Fibroblast of mammary gland (primary cell): Measurements from ENCODE around the gene COL16A1.
A peak's percentile ranks its signal among the peaks of the same experiment; 100 is the strongest.

Source experiments
- DNase-seq: peaks from one replicate; pipeline ENCODE4 v3.0.0-alpha.2; 2010; ENCODE audit warnings: low read depth
- H3K4me3 ChIP-seq: 2 replicates; pipeline ENCODE4 v1.5.1; 2011; ENCODE audit warnings: low read depth, mild to moderate bottlenecking, low read length, moderate library complexity; ENCODE audit not compliant: control insufficient read depth
- TF ChIP-seq, protein P1 (sequence below): conservative IDR thresholded peaks from 2 replicates; pipeline ENCODE4 v1.5.1; 2011; ENCODE audit warnings: low read depth, low read length, inconsistent platforms; ENCODE audit not compliant: control insufficient read depth, insufficient read depth

Gene COL16A1

DNA sequence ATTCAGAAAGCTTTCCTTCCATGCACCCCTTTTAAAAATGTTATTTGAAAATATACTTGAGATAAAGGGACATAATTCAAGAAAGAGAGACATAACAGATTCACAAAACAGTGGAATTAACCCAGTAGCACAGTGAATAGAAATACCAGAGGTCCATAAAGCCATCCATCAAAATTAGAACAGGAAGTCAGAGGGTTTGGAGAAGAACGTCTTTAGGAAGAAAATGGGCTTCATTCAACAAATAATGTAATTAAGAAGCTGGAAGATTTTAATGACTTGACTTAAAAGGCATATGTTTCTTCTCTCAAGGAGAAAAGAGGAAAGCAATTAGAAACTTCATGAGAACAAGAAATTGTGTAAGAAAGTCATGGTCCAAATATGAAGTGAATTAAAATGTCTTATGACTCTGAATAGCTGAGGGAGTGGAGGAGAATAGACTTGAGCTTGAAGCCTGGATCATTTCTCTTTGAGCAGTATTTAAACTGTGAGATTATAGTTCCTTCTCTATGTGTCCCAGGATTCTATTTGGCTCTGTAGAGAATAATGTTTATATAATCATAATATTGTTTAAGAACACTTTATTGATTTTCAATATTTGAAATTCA is 94.2 kb downstream of the COL16A1 start:
- no peak for DNase-seq
- H3K4me3 ChIP-seq: no peak overlapping the region
- TF ChIP-seq, protein P1, sequence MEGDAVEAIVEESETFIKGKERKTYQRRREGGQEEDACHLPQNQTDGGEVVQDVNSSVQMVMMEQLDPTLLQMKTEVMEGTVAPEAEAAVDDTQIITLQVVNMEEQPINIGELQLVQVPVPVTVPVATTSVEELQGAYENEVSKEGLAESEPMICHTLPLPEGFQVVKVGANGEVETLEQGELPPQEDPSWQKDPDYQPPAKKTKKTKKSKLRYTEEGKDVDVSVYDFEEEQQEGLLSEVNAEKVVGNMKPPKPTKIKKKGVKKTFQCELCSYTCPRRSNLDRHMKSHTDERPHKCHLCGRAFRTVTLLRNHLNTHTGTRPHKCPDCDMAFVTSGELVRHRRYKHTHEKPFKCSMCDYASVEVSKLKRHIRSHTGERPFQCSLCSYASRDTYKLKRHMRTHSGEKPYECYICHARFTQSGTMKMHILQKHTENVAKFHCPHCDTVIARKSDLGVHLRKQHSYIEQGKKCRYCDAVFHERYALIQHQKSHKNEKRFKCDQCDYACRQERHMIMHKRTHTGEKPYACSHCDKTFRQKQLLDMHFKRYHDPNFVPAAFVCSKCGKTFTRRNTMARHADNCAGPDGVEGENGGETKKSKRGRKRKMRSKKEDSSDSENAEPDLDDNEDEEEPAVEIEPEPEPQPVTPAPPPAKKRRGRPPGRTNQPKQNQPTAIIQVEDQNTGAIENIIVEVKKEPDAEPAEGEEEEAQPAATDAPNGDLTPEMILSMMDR: no peak

DNA sequence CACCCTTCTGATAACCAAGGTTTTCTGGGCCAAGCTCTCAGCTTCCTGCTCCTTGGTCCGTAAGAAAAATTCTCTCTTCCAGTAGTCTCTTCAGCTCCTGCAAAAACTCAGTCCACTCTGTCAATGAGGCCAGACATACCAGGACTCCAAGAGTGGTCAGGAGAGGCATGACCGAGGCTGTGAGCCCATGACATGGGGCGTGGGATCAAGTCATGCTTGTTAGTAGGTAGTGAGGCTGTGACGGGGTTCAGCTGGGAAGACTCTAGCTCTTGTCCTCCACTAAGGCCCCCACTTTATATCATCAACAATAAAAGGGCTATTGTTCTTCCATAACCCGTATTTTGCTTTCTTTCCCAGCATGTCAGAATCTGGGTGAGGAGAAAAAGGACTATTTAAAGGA is 96.5 kb downstream of the COL16A1 start:
- TF ChIP-seq, protein P1: no peak
- no peak overlapping the region for H3K4me3 ChIP-seq
- no peak for DNase-seq

DNA sequence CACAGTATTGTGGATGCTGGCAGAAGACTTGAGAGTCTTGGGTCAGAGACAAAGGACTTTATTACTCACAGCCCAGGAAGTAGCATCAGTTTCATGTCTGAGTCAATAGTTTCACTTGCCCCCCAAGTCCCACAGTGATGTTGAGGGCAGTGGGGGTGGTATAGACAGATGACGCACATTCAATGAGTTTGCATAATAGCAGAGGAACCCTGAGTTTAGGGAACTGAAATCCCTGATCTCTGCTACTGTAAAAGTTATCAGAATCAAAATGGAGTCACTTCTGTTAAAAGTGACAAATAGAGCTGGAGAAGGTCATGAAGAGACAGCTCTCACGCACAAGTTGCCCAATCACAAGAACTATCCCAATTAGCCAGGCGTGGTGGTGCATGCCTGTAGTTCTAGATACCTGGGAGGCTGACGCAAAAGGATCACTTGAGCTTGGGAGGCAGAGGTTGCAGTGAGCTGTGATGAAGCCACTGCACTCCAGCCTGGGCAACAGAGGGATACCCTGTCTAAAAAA is 97.8 kb downstream of the COL16A1 start:
- TF ChIP-seq, protein P1: no peak
- H3K4me3 ChIP-seq: no peak overlapping the region
- peak; percentile 92 for DNase-seq
